Neuronal stem cell (in vitro differentiated cells): ENCODE measurements around the gene SP8.

Experiments
- DNase-seq: peaks from one replicate; pipeline ENCODE4 v3.0.0-alpha.2; 2013; ENCODE audit warnings: low spot score
- H2AFZ ChIP-seq: one replicate; pipeline ENCODE4 v1.6.1; 2013; ENCODE audit warnings: mild to moderate bottlenecking, low read length, inconsistent platforms
- H2AK5ac ChIP-seq: 2 replicates; pipeline ENCODE4 v1.6.1; 2013; ENCODE audit warnings: low read depth, mild to moderate bottlenecking, inconsistent platforms, low read length, moderate library complexity, mixed read lengths
- H2BK120ac ChIP-seq: 2 replicates; pipeline ENCODE4 v1.6.1; 2013; ENCODE audit warnings: low read depth, mild to moderate bottlenecking, inconsistent platforms, low read length, moderate library complexity, mixed read lengths
- H2BK12ac ChIP-seq: one replicate; pipeline ENCODE4 v1.6.1; 2013; ENCODE audit warnings: low read length, inconsistent platforms
- H2BK15ac ChIP-seq: 2 replicates; pipeline ENCODE4 v1.6.1; 2013; ENCODE audit warnings: mild to moderate bottlenecking, low read length, inconsistent platforms, mixed read lengths
- H2BK5ac ChIP-seq: one replicate; pipeline ENCODE4 v1.6.1; 2013; ENCODE audit warnings: inconsistent platforms, mild to moderate bottlenecking, low read length, moderate library complexity
- H3K14ac ChIP-seq: one replicate; pipeline ENCODE4 v1.6.1; 2013; ENCODE audit warnings: low read length, inconsistent platforms
- H3K18ac ChIP-seq: 2 replicates; pipeline ENCODE4 v1.6.1; 2013; ENCODE audit warnings: low read length, inconsistent platforms
- H3K23ac ChIP-seq: 2 replicates; pipeline ENCODE4 v1.6.1; 2013; ENCODE audit warnings: low read depth, mild to moderate bottlenecking, mixed read lengths, low read length, inconsistent platforms; ENCODE audit not compliant: poor library complexity
- H3K27ac ChIP-seq: replicated peaks from 3 replicates; pipeline ENCODE4 v1.5.1; 2013; ENCODE audit warnings: low read length, inconsistent platforms
- H3K27me3 ChIP-seq, 3 experiments: 2 replicates each; pipeline ENCODE4 v1.6.1; 2013; ENCODE audit warnings: low read length in 3 of 3, mild to moderate bottlenecking in 2 of 3, inconsistent platforms in 1 of 3, low read depth in 1 of 3, mixed read lengths in 1 of 3, moderate library complexity in 1 of 3; ENCODE audit not compliant: control insufficient read depth in 3 of 3, insufficient read depth in 3 of 3
- H3K36me3 ChIP-seq, 2 donors: replicated peaks in 1 of 2; 2 replicates each; pipeline ENCODE4 v1.6.1; 2013; ENCODE audit warnings: low read length in 2 of 2; ENCODE audit not compliant: control insufficient read depth in 2 of 2, insufficient read depth in 2 of 2
- H3K4ac ChIP-seq: 2 replicates; pipeline ENCODE4 v1.6.1; 2013; ENCODE audit warnings: inconsistent platforms, mild to moderate bottlenecking, low read length, moderate library complexity
- H3K4me1 ChIP-seq, 2 donors: 1 replicate in 1 of 2; 2 replicates in 1 of 2; pipeline ENCODE4 v1.6.1; 2013; ENCODE audit warnings: low read length in 2 of 2, low read depth in 1 of 2; ENCODE audit not compliant: control insufficient read depth in 2 of 2, insufficient read depth in 1 of 2
- H3K4me2 ChIP-seq: one replicate; pipeline ENCODE4 v1.6.1; 2013; ENCODE audit warnings: mild to moderate bottlenecking, low read length, inconsistent platforms; ENCODE audit not compliant: insufficient read depth, poor library complexity, severe bottlenecking
- H3K4me3 ChIP-seq, 2 donors: 2 replicates each; pipeline ENCODE4 v1.5.1; 2013; ENCODE audit warnings: low read length in 2 of 2, mild to moderate bottlenecking in 2 of 2, inconsistent platforms in 1 of 2, moderate library complexity in 1 of 2
- H3K79me1 ChIP-seq: one replicate; pipeline ENCODE4 v1.6.1; 2013; ENCODE audit warnings: low read depth, mild to moderate bottlenecking, inconsistent platforms, low read length, moderate library complexity
- H3K9ac ChIP-seq: one replicate; pipeline ENCODE4 v1.6.1; 2013; ENCODE audit warnings: mild to moderate bottlenecking, low read depth, low read length, inconsistent platforms; ENCODE audit not compliant: poor library complexity
- H3K9me3 ChIP-seq, 2 donors: replicated peaks in 1 of 2; 2 replicates each; pipeline versions ENCODE3 to v1.6.1; 2013; ENCODE audit warnings: low read length in 2 of 2, mild to moderate bottlenecking in 2 of 2, inconsistent platforms in 1 of 2, low read depth in 1 of 2, mixed read lengths in 1 of 2, moderate library complexity in 1 of 2; ENCODE audit not compliant: control insufficient read depth in 2 of 2, insufficient read depth in 1 of 2
- H4K8ac ChIP-seq: one replicate; pipeline ENCODE4 v1.6.1; 2013; ENCODE audit warnings: low read depth, mild to moderate bottlenecking, inconsistent platforms, low read length, moderate library complexity
- H4K91ac ChIP-seq: one replicate; pipeline ENCODE4 v1.6.1; 2013; ENCODE audit warnings: low read length, low read depth, mild to moderate bottlenecking, inconsistent platforms; ENCODE audit not compliant: poor library complexity
- WGBS, 2 donors: extraction: QIAGEN DNeasy Blood & Tissue Kit; methylation state at CpG; one replicate each; pipeline ENCODE4 v1.1.7; 2013; ENCODE audit warnings: missing lambda C conversion rate in 2 of 2, mixed read lengths in 1 of 2; ENCODE audit not compliant: insufficient read length in 2 of 2, insufficient replicate concordance in 1 of 2; ENCODE audit errors: extremely low coverage in 2 of 2; 5-methylcytosine and 5-hydroxymethylcytosine counted together

SP8 gene

GRCh38 chr7:20791538-20792434 is 5.1 kb upstream of the SP8 start:
- peaks cover 0 to 12% of the 10 kb centered on the region in 2 donors for H3K4me1 ChIP-seq
- H3K4me2 ChIP-seq = peak overlapping the region; percentile 65
- no peaks in the 10 kb centered on the region for H3K36me3 ChIP-seq
- H3K9me3 ChIP-seq = no peaks in the 10 kb centered on the region
- H2BK5ac ChIP-seq = peak overlapping the region; percentile 76
- H4K91ac ChIP-seq = no peak overlapping the region
- no peak overlapping the region for H2AFZ ChIP-seq
- H3K27ac ChIP-seq = peak overlapping the region; percentile 62
- H3K23ac ChIP-seq = no peak overlapping the region
- no peak overlapping the region for H2BK15ac ChIP-seq
- H3K4me3 ChIP-seq = no peak overlapping the region
- no peak overlapping the region for H3K9ac ChIP-seq
- H4K8ac ChIP-seq = no peak overlapping the region
- H3K14ac ChIP-seq = no peak overlapping the region
- DNase-seq = no peak
- H3K79me1 ChIP-seq = no peaks in the 10 kb centered on the region
- no peak overlapping the region for H2BK12ac ChIP-seq
- H3K27me3 ChIP-seq = peaks cover 0 to 99% (median 0%) of the 10 kb centered on the region in 3 experiments
- no peak overlapping the region for H3K4ac ChIP-seq
- WGBS, 2 donors = no CpG with 5 or more reads among the region's 8 CpGs
- no peak overlapping the region for H2BK120ac ChIP-seq
- no peak overlapping the region for H2AK5ac ChIP-seq
- H3K18ac ChIP-seq = no peak overlapping the region

DNA sequence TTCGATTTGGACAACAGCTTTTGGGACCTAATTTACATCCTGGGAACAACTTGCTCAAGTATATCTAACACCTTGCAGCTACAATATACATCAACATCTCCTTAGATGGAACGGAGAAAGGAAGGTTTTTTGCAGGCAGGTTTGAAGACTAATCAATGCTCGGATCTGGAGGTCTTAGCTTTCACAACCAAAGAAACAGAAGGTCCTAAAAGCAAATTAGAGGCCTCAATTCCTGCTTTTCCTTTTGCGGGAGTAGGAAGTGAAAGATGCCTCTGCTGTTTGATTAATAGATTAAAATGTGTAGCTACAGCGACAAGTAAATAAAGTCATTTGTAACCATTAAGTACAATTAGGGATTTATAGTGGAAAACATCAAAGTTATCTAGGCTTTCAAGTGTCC is 3.7 kb upstream of the SP8 start:
- Histone ChIP-seq H3K4ac (no peak overlapping the region), H2AFZ (no peak overlapping the region), H2AK5ac (no peak overlapping the region), H3K9me3 (no peaks in the 10 kb centered on the region), H3K4me3 (no peak overlapping the region), H2BK12ac (no peak overlapping the region), H4K91ac (no peak overlapping the region), H3K14ac (no peak overlapping the region), H2BK5ac (no peak overlapping the region), H3K4me1 (peaks cover 4 to 10% of the 10 kb centered on the region in 2 donors), H2BK15ac (no peak overlapping the region), H3K36me3 (no peaks in the 10 kb centered on the region), H2BK120ac (no peak overlapping the region), H3K23ac (no peak overlapping the region), H3K18ac (no peak overlapping the region), H4K8ac (no peak overlapping the region), H3K9ac (no peak overlapping the region), H3K79me1 (no peaks in the 10 kb centered on the region), H3K4me2 (peak overlapping the region; percentile 29), H3K27me3 (peaks cover 0 to 99% (median 0%) of the 10 kb centered on the region in 3 experiments), H3K27ac (no peak overlapping the region)
- WGBS, 2 donors = no CpG with 5 or more reads among the region's 5 CpGs
- DNase-seq = no peak

- DNase-seq = no peak
- Histone ChIP-seq H3K36me3 (peaks cover 0 to 9% of the 10 kb centered on the region in 2 donors), H2BK15ac (no peak overlapping the region), H3K79me1 (no peaks in the 10 kb centered on the region), H3K4me1 (peaks cover 4 to 5% of the 10 kb centered on the region in 2 donors), H3K4me3 (no peak overlapping the region), H3K9ac (no peak overlapping the region), H3K18ac (no peak overlapping the region), H2BK120ac (no peak overlapping the region), H4K8ac (no peak overlapping the region), H3K4me2 (no peak overlapping the region), H3K14ac (no peak overlapping the region), H2AFZ (no peak overlapping the region), H2BK5ac (no peak overlapping the region), H2AK5ac (no peak overlapping the region), H3K23ac (no peak overlapping the region), H4K91ac (no peak overlapping the region), H3K27me3 (peaks cover 0 to 98% (median 0%) of the 10 kb centered on the region in 3 experiments), H3K4ac (no peak overlapping the region), H2BK12ac (no peak overlapping the region), H3K27ac (no peak overlapping the region), H3K9me3 (no peaks in the 10 kb centered on the region)
- WGBS, 2 donors = no CpG with 5 or more reads among the region's 10 CpGs
Measured at GRCh38 chr7:20788420-20788990, 1.8 kb upstream of the SP8 start.
